CD4-positive, alpha-beta T cell treated with Interleukin-4 for 1 hour (primary cell): ENCODE results near the gene PRKCA.

Experiments used
- DNase-seq, 2 donors: peaks; one replicate each; pipeline ENCODE4 v3.0.0-alpha.2; 2020 to 2022

PRKCA gene

GRCh38 chr17:66858226-66859083 lies 556.0 kb downstream of the PRKCA start:
- DNase-seq: no peak

DNA sequence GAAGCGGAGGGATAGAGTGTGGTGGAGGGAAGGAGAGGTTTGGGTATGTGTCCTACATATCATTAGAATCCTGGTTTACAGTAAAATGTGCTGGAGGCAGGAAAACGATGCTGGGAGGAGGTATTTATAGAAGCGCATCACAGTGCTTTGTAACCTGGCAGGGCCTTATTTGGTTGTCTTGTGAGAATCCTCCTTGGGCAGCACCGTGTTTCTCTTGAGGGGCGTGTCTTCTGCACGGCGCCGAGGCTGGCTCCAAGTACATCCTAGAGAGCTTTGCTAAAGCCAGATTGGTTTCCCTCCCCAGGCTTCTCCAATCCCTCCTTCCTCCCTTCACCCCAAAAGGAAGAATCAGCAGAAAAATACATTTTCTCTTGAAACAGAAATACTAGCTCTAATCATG lies 556.9 kb downstream of the PRKCA start:
- no peak for DNase-seq

- DNase-seq: no peak
Measured at GRCh38 chr17:66860204-66860603, 557.8 kb downstream of the PRKCA start.
